Activated naive CD4-positive, alpha-beta T cell treated with anti-CD3 and anti-CD28 coated beads, Interleukin-2, amount 50 U/mL, for 24 hours (primary cell): ENCODE measurements around the gene CORO7.

Source experiments
- H3K27ac Mint-ChIP-seq: one replicate; pipeline ENCODE4 v1.8.0; 2021; ENCODE audit warnings: mild to moderate bottlenecking, mixed read lengths
- H3K27me3 Mint-ChIP-seq: one replicate; pipeline ENCODE4 v1.8.0; 2021; ENCODE audit warnings: mixed read lengths
- H3K36me3 Mint-ChIP-seq: one replicate; pipeline ENCODE4 v1.8.0; 2021; ENCODE audit warnings: mixed read lengths
- H3K4me1 Mint-ChIP-seq: one replicate; pipeline ENCODE4 v1.8.0; 2021; ENCODE audit warnings: mixed read lengths
- H3K4me3 Mint-ChIP-seq: one replicate; pipeline ENCODE4 v1.8.0; 2021; ENCODE audit warnings: mild to moderate bottlenecking, mixed read lengths
- H3K9me3 Mint-ChIP-seq: one replicate; pipeline ENCODE4 v1.8.0; 2021; ENCODE audit warnings: mixed read lengths

CORO7 gene

GRCh38 chr16:4383591-4384444, 32.6 kb downstream of the CORO7 start:
- no peak overlapping the region for H3K4me3 Mint-ChIP-seq
- H3K27me3 Mint-ChIP-seq = no peaks in the 10 kb centered on the region
- H3K36me3 Mint-ChIP-seq = no peaks in the 10 kb centered on the region
- no peaks in the 10 kb centered on the region for H3K9me3 Mint-ChIP-seq
- no peak overlapping the region for H3K27ac Mint-ChIP-seq
- no peaks in the 10 kb centered on the region for H3K4me1 Mint-ChIP-seq

- Mint-ChIP-seq H3K36me3 (no peaks in the 10 kb centered on the region), H3K9me3 (no peaks in the 10 kb centered on the region), H3K27me3 (no peaks in the 10 kb centered on the region), H3K4me1 (peaks cover 2% of the 10 kb centered on the region), H3K27ac (peak overlapping the region; percentile 12), H3K4me3 (no peak overlapping the region)
These were observed 33.5 kb downstream of the CORO7 start for GRCh38 chr16:4382795-4383357.

- H3K27me3 Mint-ChIP-seq = no peaks in the 10 kb centered on the region
- no peak overlapping the region for H3K27ac Mint-ChIP-seq
These were observed 34.2 kb downstream of the CORO7 start for GRCh38 chr16:4381935-4382794.

GRCh38 chr16:4381072-4381934, 35.1 kb downstream of the CORO7 start:
- Mint-ChIP-seq H3K27ac (no peak overlapping the region), H3K4me3 (no peak overlapping the region), H3K4me1 (peaks cover 4% of the 10 kb centered on the region), H3K36me3 (no peaks in the 10 kb centered on the region), H3K27me3 (no peaks in the 10 kb centered on the region), H3K9me3 (no peaks in the 10 kb centered on the region)

More at GRCh38 chr16:4381935-4382794, 34.2 kb downstream of the CORO7 start:
- Mint-ChIP-seq H3K9me3 (no peaks in the 10 kb centered on the region), H3K4me1 (peaks cover 4% of the 10 kb centered on the region), H3K36me3 (no peaks in the 10 kb centered on the region), H3K4me3 (no peak overlapping the region)

- Mint-ChIP-seq H3K4me1 (peaks cover 8% of the 10 kb centered on the region), H3K4me3 (no peak overlapping the region), H3K27me3 (no peaks in the 10 kb centered on the region), H3K27ac (no peak overlapping the region), H3K9me3 (no peaks in the 10 kb centered on the region), H3K36me3 (no peaks in the 10 kb centered on the region)
These were observed 36.0 kb downstream of the CORO7 start for GRCh38 chr16:4380119-4381063.

- Mint-ChIP-seq H3K27ac (no peak overlapping the region), H3K4me3 (no peak overlapping the region), H3K27me3 (no peaks in the 10 kb centered on the region), H3K36me3 (no peaks in the 10 kb centered on the region), H3K4me1 (peaks cover 12% of the 10 kb centered on the region), H3K9me3 (no peaks in the 10 kb centered on the region)
These were observed 37.3 kb downstream of the CORO7 start for GRCh38 chr16:4378999-4379690.

- H3K27ac Mint-ChIP-seq = no peak overlapping the region
- H3K4me3 Mint-ChIP-seq = no peak overlapping the region
- no peaks in the 10 kb centered on the region for H3K36me3 Mint-ChIP-seq
These were observed 38.2 kb downstream of the CORO7 start for GRCh38 chr16:4378161-4378666.

GRCh38 chr16:4377573-4378154, 38.7 kb downstream of the CORO7 start:
- Mint-ChIP-seq H3K9me3 (no peaks in the 10 kb centered on the region), H3K4me1 (peaks cover 16% of the 10 kb centered on the region), H3K27me3 (no peaks in the 10 kb centered on the region), H3K36me3 (no peaks in the 10 kb centered on the region), H3K4me3 (no peak overlapping the region), H3K27ac (no peak overlapping the region)

More at GRCh38 chr16:4378161-4378666, 38.2 kb downstream of the CORO7 start:
- peaks cover 12% of the 10 kb centered on the region for H3K4me1 Mint-ChIP-seq
- H3K27me3 Mint-ChIP-seq = no peaks in the 10 kb centered on the region
- no peaks in the 10 kb centered on the region for H3K9me3 Mint-ChIP-seq

GRCh38 chr16:4376893-4377572, 39.4 kb downstream of the CORO7 start:
- no peak overlapping the region for H3K27ac Mint-ChIP-seq
- no peaks in the 10 kb centered on the region for H3K36me3 Mint-ChIP-seq
- peaks cover 17% of the 10 kb centered on the region for H3K4me1 Mint-ChIP-seq
- no peaks in the 10 kb centered on the region for H3K27me3 Mint-ChIP-seq
- no peaks in the 10 kb centered on the region for H3K9me3 Mint-ChIP-seq
- no peak overlapping the region for H3K4me3 Mint-ChIP-seq

- no peaks in the 10 kb centered on the region for H3K9me3 Mint-ChIP-seq
- H3K27ac Mint-ChIP-seq = no peak overlapping the region
- no peak overlapping the region for H3K4me3 Mint-ChIP-seq
- peaks cover 17% of the 10 kb centered on the region for H3K4me1 Mint-ChIP-seq
- no peaks in the 10 kb centered on the region for H3K36me3 Mint-ChIP-seq
- no peaks in the 10 kb centered on the region for H3K27me3 Mint-ChIP-seq
These were observed 40.1 kb downstream of the CORO7 start for GRCh38 chr16:4376126-4376892.

- H3K27me3 Mint-ChIP-seq = no peaks in the 10 kb centered on the region
- H3K4me1 Mint-ChIP-seq = peaks cover 17% of the 10 kb centered on the region
- no peaks in the 10 kb centered on the region for H3K9me3 Mint-ChIP-seq
- no peak overlapping the region for H3K27ac Mint-ChIP-seq
- H3K36me3 Mint-ChIP-seq = no peaks in the 10 kb centered on the region
- no peak overlapping the region for H3K4me3 Mint-ChIP-seq
These were observed 40.7 kb downstream of the CORO7 start for GRCh38 chr16:4375717-4376116.
